Testis (tissue), 3 donors: ENCODE results near the gene MAB21L4. TPM values are rescaled to one million over a fixed set of nuclear protein-coding genes. Genes with fewer than 3 reads are reported as not detected.

Experiments
- DNase-seq: peaks from one replicate; pipeline ENCODE4 v3.0.0-alpha.2; 2019
- H3K27ac ChIP-seq, 2 donors: fragments of 200-600 bp; sonication (generic); one replicate each; pipeline ENCODE4 v1.5.1; 2019
- H3K27me3 ChIP-seq: fragments of 200-600 bp; sonication (generic); one replicate; pipeline ENCODE4 v1.5.1; 2019
- H3K36me3 ChIP-seq: fragments of 200-600 bp; sonication (generic); one replicate; pipeline ENCODE4 v1.5.1; 2017; ENCODE audit warnings: low read depth; ENCODE audit errors: missing control alignments
- H3K4me1 ChIP-seq: fragments of 200-600 bp; sonication (generic); one replicate; pipeline ENCODE4 v1.5.1; 2019
- H3K4me3 ChIP-seq, 2 donors: fragments of 200-600 bp; sonication (generic); one replicate each; pipeline ENCODE4 v1.5.1; 2017 to 2019
- H3K9me3 ChIP-seq: fragments of 200-600 bp; sonication (generic); one replicate; pipeline ENCODE4 v1.5.1; 2017
- CTCF ChIP-seq, 3 experiments: fragments of 450-650 bp in 2 of 3; fragments of 200-600 bp in 1 of 3; sonication (generic) in 1 of 3; IDR thresholded peaks; one replicate each; pipeline ENCODE4 v1.5.1; 2016 to 2019; ENCODE audit warnings: antibody characterized with exemption in 3 of 3, mild to moderate bottlenecking in 2 of 3, moderate library complexity in 1 of 3
- POLR2A ChIP-seq: fragments of 450-650 bp; IDR thresholded peaks from one replicate; pipeline ENCODE4 v1.6.1; 2017; ENCODE audit warnings: antibody characterized with exemption, mild to moderate bottlenecking, moderate library complexity
- WGBS, 2 donors: methylation state at CpG; one replicate each; pipeline ENCODE4 v1.1.5; 2018; 5-methylcytosine and 5-hydroxymethylcytosine counted together
- intact Hi-C: fragments of 100-400 bp; cut with DNase I; formaldehyde crosslinking; loops from one replicate; pipeline ENCODE4 v1.15.1; 2023; ENCODE audit warnings: low total_unique reads
- polyA plus RNA-seq: library from polyadenylated mRNA; stranded (reverse); fragments of 350-450 nt; fragmentation: Illumina TruSeq; extraction: RNeasy Lipid Tissue Mini Kit (QIAGEN cat#74804); gene quantifications from one replicate; pipeline ENCODE4 v1.2.3, GENCODE V29; 2014; ENCODE audit warnings: low read depth, low replicate concordance; ENCODE audit not compliant: insufficient read depth
- total RNA-seq, 2 donors: library from RNA; depleted of rRNA; stranded (reverse); fragments of >200 nt; gene quantifications; one replicate each; pipeline ENCODE4 v1.2.3, GENCODE V29; 2016

MAB21L4 gene
- total and polyA plus RNA-seq, 3 donors from 2014 or later, result 1.1 TPM; not detected in 2

DNA sequence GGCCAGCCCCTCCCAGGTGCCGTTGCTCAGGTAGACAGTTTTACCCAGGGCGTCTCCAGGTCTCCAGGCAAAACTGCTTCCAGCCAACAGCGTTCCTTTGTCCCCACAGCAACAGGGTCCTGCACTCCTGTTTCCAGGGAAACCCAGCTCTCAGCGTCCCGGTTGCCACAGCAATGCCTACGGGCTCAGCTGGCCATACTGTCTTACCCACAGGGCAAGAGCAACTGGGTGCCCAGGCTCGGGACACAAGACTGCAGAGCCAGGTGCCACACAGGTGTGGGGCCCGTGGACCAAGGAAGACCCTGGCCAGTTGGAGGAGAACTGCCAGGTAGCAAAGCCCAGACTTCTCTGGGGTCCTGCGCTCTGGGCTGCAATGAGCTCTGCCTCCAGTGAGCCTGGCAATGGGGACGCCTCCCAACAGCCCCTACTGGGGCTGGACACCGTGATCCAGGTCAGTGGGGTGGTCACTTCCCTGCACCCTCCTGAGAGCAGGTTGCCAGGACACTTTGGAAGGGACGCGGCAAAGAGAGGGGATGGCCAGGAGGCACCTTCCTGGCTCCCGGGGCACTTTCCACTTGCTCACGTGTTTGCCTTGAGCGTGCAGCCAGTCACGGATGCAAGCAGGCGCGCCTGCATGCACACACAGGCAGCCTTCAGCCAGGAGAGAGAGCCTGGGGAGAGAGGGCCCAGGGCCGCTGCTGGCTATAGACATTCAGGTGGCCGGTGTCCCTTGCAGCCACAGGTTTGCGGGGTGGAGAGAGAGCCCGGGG, 10.4 kb upstream of the MAB21L4 start, which contains the start of gene CROCC2:
Gene CROCC2, plus strand, starts transcription at position 196 of the 770 bp plus-strand sequence. Its CDS starts 178 bp downstream, at position 374.
- Histone ChIP-seq H3K27ac (no peak within 1 kb of the TSS), H3K36me3 (no peaks in the 10 kb centered on the region), H3K4me1 (no peaks in the 10 kb centered on the region), H3K4me3 (no peak within 1 kb of the TSS), H3K27me3 (no peaks in the 10 kb centered on the region), H3K9me3 (no peaks in the 10 kb centered on the region)
- no peak for DNase-seq
- intact Hi-C loops, result no loop called here
- 88 to 94% methylated on average over 12 to 23 of the region's 23 CpGs for WGBS, 2 donors
- TF ChIP-seq POLR2A, result no peak
- TF ChIP-seq CTCF (IDR thresholded peaks at IDR 0.05), result no peak

DNA sequence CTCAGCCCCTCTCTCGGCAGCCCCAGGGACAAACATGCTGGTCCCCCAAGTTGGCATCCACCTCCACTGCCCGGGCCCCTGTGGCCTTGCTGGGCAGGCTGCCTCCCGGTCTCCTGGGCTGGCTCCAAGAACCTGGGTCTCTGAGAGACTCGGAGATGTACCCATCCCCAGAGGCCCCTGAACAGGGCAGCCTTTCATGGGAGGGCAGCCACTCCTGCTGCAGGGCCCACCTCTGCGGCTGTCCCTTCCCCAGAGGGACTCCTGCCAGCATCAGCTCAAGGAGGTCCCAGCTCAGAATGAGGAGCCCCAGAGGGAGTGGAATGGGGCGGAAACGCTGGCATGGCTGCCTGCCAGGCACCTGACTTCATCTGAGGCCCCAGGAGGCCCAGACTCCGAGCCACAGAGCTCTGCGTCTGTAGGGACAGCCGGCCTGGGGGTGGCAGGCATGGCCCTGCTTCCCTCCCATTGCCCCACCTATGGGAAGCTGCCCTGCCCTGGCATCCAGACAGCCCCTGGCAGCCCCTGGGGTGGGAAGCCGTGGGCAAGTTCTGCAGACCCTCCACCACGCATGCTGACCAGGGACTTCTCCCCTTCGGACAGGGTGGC, 9.3 kb upstream of the MAB21L4 start:
- Histone ChIP-seq H3K36me3 (no peaks in the 10 kb centered on the region), H3K4me1 (no peaks in the 10 kb centered on the region), H3K27me3 (no peaks in the 10 kb centered on the region), H3K27ac (no peak overlapping the region), H3K9me3 (no peaks in the 10 kb centered on the region), H3K4me3 (no peak overlapping the region)
- 70 to 72% methylated on average over 2 to 13 of the region's 13 CpGs for WGBS, 2 donors
- intact Hi-C loops, result no loop called here
- no peak for DNase-seq
- TF ChIP-seq CTCF (IDR thresholded peaks at IDR 0.05) (no peak), POLR2A (no peak)

- no peak for TF ChIP-seq CTCF (IDR thresholded peaks at IDR 0.05)
- no peak for TF ChIP-seq POLR2A
- Histone ChIP-seq H3K4me1 (no peaks in the 10 kb centered on the region), H3K27ac (no peak overlapping the region), H3K36me3 (no peaks in the 10 kb centered on the region), H3K9me3 (no peaks in the 10 kb centered on the region), H3K4me3 (no peak overlapping the region), H3K27me3 (no peaks in the 10 kb centered on the region)
- intact Hi-C loops, result no loop called here
- no peak for DNase-seq
- WGBS, 2 donors, result 86 to 90% methylated on average over 9 to 19 of the region's 19 CpGs
These were observed 8.5 kb upstream of the MAB21L4 start for GRCh38 chr2:240904216-240905175.

DNA sequence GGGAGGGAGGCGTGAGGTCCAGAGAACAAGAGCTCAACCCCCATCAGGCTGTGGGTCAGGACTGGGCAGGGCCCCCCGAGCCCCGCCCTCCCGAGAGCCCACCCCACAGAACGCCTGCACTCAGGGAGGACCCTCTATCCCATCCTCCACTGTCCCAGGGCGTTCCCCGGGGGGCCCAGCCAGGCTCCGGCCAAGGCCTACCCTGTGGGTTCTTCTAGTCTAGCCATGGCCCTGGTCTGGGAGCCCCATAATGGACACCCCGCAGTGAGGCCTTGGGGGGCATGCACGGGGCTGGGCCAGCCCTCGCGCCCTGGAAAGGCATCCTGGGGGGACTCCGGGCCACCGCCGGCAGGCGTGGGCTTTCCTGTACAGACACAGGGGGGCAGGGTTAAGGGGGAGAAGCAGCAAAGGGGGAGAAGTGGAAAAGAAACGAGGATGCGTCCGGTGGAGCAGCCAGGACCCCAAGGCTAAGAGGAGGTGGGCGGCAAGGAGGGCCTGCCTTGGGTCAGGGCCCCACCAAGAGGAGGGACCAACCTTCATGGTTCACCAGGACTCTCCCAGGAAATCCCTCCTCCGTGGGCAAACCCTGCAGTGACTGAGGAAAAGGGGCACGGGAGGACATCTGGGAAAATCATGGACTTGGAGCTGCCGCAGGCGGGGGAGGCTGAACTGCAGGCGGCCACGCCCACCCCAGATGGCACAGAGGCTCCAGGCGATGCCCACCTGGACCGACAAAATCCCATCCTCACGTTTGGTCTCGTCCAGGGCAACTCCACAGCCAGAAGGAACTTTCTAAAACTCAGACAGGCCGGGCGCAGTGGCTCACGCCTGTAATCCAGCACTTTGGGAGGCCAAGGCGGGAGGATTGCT, 7.5 kb upstream of the MAB21L4 start:
- 86 to 93% methylated on average over 26 to 34 of the region's 34 CpGs for WGBS, 2 donors

More for the DNA sequence above, 7.5 kb upstream of the MAB21L4 start:
- Histone ChIP-seq H3K36me3 (no peaks in the 10 kb centered on the region), H3K4me1 (peaks cover 8% of the 10 kb centered on the region), H3K27me3 (no peaks in the 10 kb centered on the region), H3K4me3 (no peak overlapping the region), H3K9me3 (no peaks in the 10 kb centered on the region), H3K27ac (no peak overlapping the region)
- intact Hi-C loops, result no loop called here
- no peak for DNase-seq
- TF ChIP-seq POLR2A, result no peak
- TF ChIP-seq CTCF (IDR thresholded peaks at IDR 0.05), result no peak
